ENCODE data around the gene MOB2. TPM values are rescaled to one million over a fixed set of nuclear protein-coding genes. Genes with fewer than 3 reads are reported as not detected.
A peak's percentile ranks its signal among the peaks of the same experiment; 100 is the strongest.

MOB2 gene
- total RNA-seq, 4 donors from 2014 or later: 63.8 to 104 (median 95.8) TPM

GRCh38 chr11:1532606-1533341 lies 46.2 kb upstream of the MOB2 start:
- Histone ChIP-seq H3K9me3 (no peaks in the 10 kb centered on the region), H3K27ac (peak overlapping the region; percentile 83), H3K4me3 (peak overlapping the region; percentile 5), H3K27me3 (no peaks in the 10 kb centered on the region), H3K36me3 (peaks cover 3% of the 10 kb centered on the region), H3K4me1 (peaks cover 94% of the 10 kb centered on the region)
- TF ChIP-seq EP300 (IDR thresholded peaks at IDR 0.05): no peak
- TF ChIP-seq POLR2A (IDR thresholded peaks at IDR 0.05): no peak
- TF ChIP-seq POLR2AphosphoS5 (IDR thresholded peaks at IDR 0.05): no peak
- TF ChIP-seq CTCF (IDR thresholded peaks at IDR 0.05): no peak
- DNase-seq (ENCODE audit: low spot score in 2 of 2): no peak
- WGBS: 56% methylated on average over 19 of the region's 20 CpGs

- WGBS: 32% methylated on average over 17 of the region's 17 CpGs
- Histone ChIP-seq H3K9me3 (no peaks in the 10 kb centered on the region), H3K4me1 (peaks cover 92% of the 10 kb centered on the region), H3K27ac (peak overlapping the region; percentile 83), H3K27me3 (no peaks in the 10 kb centered on the region), H3K4me3 (peak overlapping the region; percentile 5), H3K36me3 (peaks cover 3% of the 10 kb centered on the region)
- TF ChIP-seq POLR2AphosphoS5 (IDR thresholded peaks at IDR 0.05) (peak in 1 of 3 donors; percentile 9), CTCF (IDR thresholded peaks at IDR 0.05) (no peak)
- DNase-seq (ENCODE audit: low spot score in 2 of 2): no peak
These were observed 45.5 kb upstream of the MOB2 start for GRCh38 chr11:1532014-1532586.

- H3K4me1 ChIP-seq: peaks cover 91% of the 10 kb centered on the region
- H3K36me3 ChIP-seq: peaks cover 3% of the 10 kb centered on the region
- H3K27ac ChIP-seq: peak overlapping the region; percentile 83
- H3K4me3 ChIP-seq: no peak overlapping the region
- no peak for DNase-seq (ENCODE audit: low spot score in 2 of 2)
- H3K9me3 ChIP-seq: no peaks in the 10 kb centered on the region
- TF ChIP-seq CTCF (IDR thresholded peaks at IDR 0.05) (no peak), POLR2A (IDR thresholded peaks at IDR 0.05) (no peak), POLR2AphosphoS5 (IDR thresholded peaks at IDR 0.05) (no peak), EP300 (IDR thresholded peaks at IDR 0.05) (no peak)
- 33% methylated on average over 12 of the region's 12 CpGs for WGBS
- H3K27me3 ChIP-seq: no peaks in the 10 kb centered on the region
These were observed 45.0 kb upstream of the MOB2 start for GRCh38 chr11:1531449-1532013.

GRCh38 chr11:1530686-1531448 lies 44.3 kb upstream of the MOB2 start:
- peaks cover 86% of the 10 kb centered on the region for H3K4me1 ChIP-seq
- no peaks in the 10 kb centered on the region for H3K27me3 ChIP-seq
- peaks cover 3% of the 10 kb centered on the region for H3K36me3 ChIP-seq
- H3K27ac ChIP-seq: peak overlapping the region; percentile 83
- TF ChIP-seq POLR2AphosphoS5 (IDR thresholded peaks at IDR 0.05): no peak
- TF ChIP-seq POLR2A (IDR thresholded peaks at IDR 0.05): no peak
- no peak for TF ChIP-seq EP300 (IDR thresholded peaks at IDR 0.05)
- TF ChIP-seq CTCF (IDR thresholded peaks at IDR 0.05): no peak
- H3K9me3 ChIP-seq: no peaks in the 10 kb centered on the region
- no peak overlapping the region for H3K4me3 ChIP-seq
- 59% methylated on average over 11 of the region's 19 CpGs for WGBS
- DNase-seq (ENCODE audit: low spot score in 2 of 2): no peak

DNA sequence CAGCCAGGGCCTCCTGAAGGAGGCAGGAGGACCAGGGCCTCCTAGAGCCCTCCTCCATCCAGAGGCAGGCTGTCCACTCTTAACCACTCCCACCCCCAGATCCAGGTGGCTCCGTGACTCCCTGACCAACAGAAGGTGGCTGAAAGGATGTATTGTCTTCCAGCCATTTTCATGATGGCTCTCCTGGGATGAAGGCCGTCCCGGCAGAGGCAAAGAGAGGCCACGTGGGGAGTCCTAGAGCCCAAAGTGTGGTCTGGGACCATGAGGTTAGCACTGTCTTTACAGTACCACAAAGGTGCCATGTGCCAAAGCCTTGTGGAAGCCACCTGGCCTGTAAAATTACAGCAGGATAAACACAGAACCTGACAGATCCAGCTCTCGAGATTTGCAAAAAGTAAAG lies 43.2 kb upstream of the MOB2 start:
- no peak for DNase-seq (ENCODE audit: low spot score in 2 of 2)
- Histone ChIP-seq H3K4me3 (no peak overlapping the region), H3K36me3 (no peaks in the 10 kb centered on the region), H3K9me3 (no peaks in the 10 kb centered on the region), H3K27ac (no peak overlapping the region), H3K4me1 (peaks cover 75% of the 10 kb centered on the region), H3K27me3 (no peaks in the 10 kb centered on the region)
- 76% methylated on average over 5 of the region's 5 CpGs for WGBS
- TF ChIP-seq POLR2A (IDR thresholded peaks at IDR 0.05) (no peak), EP300 (IDR thresholded peaks at IDR 0.05) (no peak), POLR2AphosphoS5 (IDR thresholded peaks at IDR 0.05) (no peak), CTCF (IDR thresholded peaks at IDR 0.05) (no peak)

Measured in suprapubic skin (tissue), 4 donors.